Spleen (tissue), 11 donors: Measurements from ENCODE around the gene TNN. TPM values are rescaled to one million over a fixed set of nuclear protein-coding genes. Genes with fewer than 3 reads are reported as not detected.
"Not testable (repeated sequence)": the region's sequence is repeated elsewhere in the genome, so short reads cannot be mapped to it uniquely, and the experiment has no call there.

Experiments used
- DNase-seq: peaks from one replicate; pipeline ENCODE4 v3.0.0-alpha.2; 2020
- H3K27ac ChIP-seq, 8 donors: fragments of 200-600 bp; sonication (generic) in 7 of 8; 1 replicate in 4 of 8; 2 replicates in 4 of 8; pipeline versions ENCODE4 v1.5.0 to v1.8.0; 2016 to 2021; ENCODE audit warnings: inconsistent platforms in 4 of 8, mild to moderate bottlenecking in 4 of 8, moderate library complexity in 1 of 8
- H3K27me3 ChIP-seq, 7 donors: fragments of 200-600 bp; sonication (generic) in 6 of 7; replicated peaks in 1 of 7; 1 replicate in 4 of 7; 2 replicates in 3 of 7; pipeline versions ENCODE4 v1.5.0 to v1.8.0; 2016 to 2021; ENCODE audit warnings: inconsistent platforms in 3 of 7, mild to moderate bottlenecking in 1 of 7
- H3K36me3 ChIP-seq, 6 donors: fragments of 200-600 bp; sonication (generic) in 5 of 6; 1 replicate in 4 of 6; 2 replicates in 2 of 6; pipeline versions ENCODE4 v1.5.0 to v1.8.0; 2016 to 2021; ENCODE audit warnings: inconsistent platforms in 2 of 6
- H3K4me1 ChIP-seq, 6 donors: fragments of 200-600 bp; sonication (generic) in 5 of 6; 1 replicate in 3 of 6; 2 replicates in 3 of 6; pipeline versions ENCODE4 v1.5.0 to v1.8.0; 2016 to 2021; ENCODE audit warnings: inconsistent platforms in 3 of 6
- H3K4me3 ChIP-seq, 8 donors: fragments of 200-600 bp; sonication (generic) in 7 of 8; 1 replicate in 4 of 8; 2 replicates in 4 of 8; pipeline versions ENCODE4 v1.5.0 to v1.8.0; 2016 to 2021; ENCODE audit warnings: inconsistent platforms in 4 of 8, mild to moderate bottlenecking in 4 of 8, moderate library complexity in 2 of 8
- H3K9me3 ChIP-seq, 8 donors: fragments of 200-600 bp; sonication (generic) in 7 of 8; 1 replicate in 4 of 8; 2 replicates in 4 of 8; pipeline versions ENCODE4 v1.5.0 to v1.8.0; 2016 to 2021; ENCODE audit warnings: inconsistent platforms in 4 of 8
- POLR2A ChIP-seq, 3 donors: fragments of 450-650 bp; IDR thresholded peaks; one replicate each; pipeline ENCODE4 v1.5.1; 2017; ENCODE audit warnings: antibody characterized with exemption in 3 of 3, mild to moderate bottlenecking in 1 of 3
- POLR2AphosphoS5 ChIP-seq, 3 donors: sonication (generic); formaldehyde crosslinking; IDR thresholded peaks; one replicate each; pipeline ENCODE4 v1.5.1; 2017; ENCODE audit warnings: antibody characterized with exemption in 3 of 3
- WGBS, 5 donors: extraction: QIAGEN DNeasy Blood & Tissue Kit in 3 of 5; methylation state at CpG; one replicate each; pipeline versions ENCODE4 v1.1.5 to v1.1.7; 2013 to 2018; 5-methylcytosine and 5-hydroxymethylcytosine counted together
- intact Hi-C: fragments of 100-400 bp; cut with DNase I; formaldehyde crosslinking; loops from one replicate; pipeline ENCODE4 v1.15.0; 2023; ENCODE audit warnings: low total_unique reads
- polyA plus RNA-seq, 3 donors: library from polyadenylated mRNA; stranded (reverse); fragments of 200-250 nt; gene quantifications; one replicate each; pipeline ENCODE4 v1.2.1, GENCODE V29; 2013
- total RNA-seq, 7 donors: library from RNA; depleted of rRNA in 3 of 7; stranded (reverse); fragments of >200 nt in 3 of 7; fragmentation: NEBNext Ultra II Directional in 4 of 7; extraction: Animal tissue kit (Norgen Biotek cat#: 25700) in 4 of 7; gene quantifications; one replicate each; pipeline versions ENCODE4 v1.1.0 to v1.2.1, GENCODE V29; 2016 to 2021
- TF ChIP-seq, protein P1 (sequence below), 11 experiments: fragments of 200-600 bp in 7 of 11; fragments of 450-650 bp in 4 of 11; sonication (generic) in 4 of 11; IDR thresholded peaks in 8 of 11; conservative IDR thresholded peaks in 3 of 11; 1 replicate in 7 of 11; 2 replicates in 4 of 11; pipeline versions ENCODE4 v1.4.0 to v1.8.0; 2016 to 2021; ENCODE audit warnings: antibody characterized with exemption in 11 of 11, inconsistent platforms in 4 of 11, mild to moderate bottlenecking in 1 of 11
- donor health status: healthy with polysubstance abuse.
- donor health status: DM: no; HTN: no; CAD: no; lungs with moderate emphysema.
- donor health status: DM: no; HTN: no; CAD: no.
- donor health status: Bipolar disorder and iron deficiency.
- donor health status: healthy.
- donor health status: DM: no; HTN: no; CAD: no.
- donor health status: DM: yes; HTN: yes; CAD: no.

The TNN gene
- total and polyA plus RNA-seq, 10 donors, result 0.03 to 1.3 (median 0.37) TPM

DNA sequence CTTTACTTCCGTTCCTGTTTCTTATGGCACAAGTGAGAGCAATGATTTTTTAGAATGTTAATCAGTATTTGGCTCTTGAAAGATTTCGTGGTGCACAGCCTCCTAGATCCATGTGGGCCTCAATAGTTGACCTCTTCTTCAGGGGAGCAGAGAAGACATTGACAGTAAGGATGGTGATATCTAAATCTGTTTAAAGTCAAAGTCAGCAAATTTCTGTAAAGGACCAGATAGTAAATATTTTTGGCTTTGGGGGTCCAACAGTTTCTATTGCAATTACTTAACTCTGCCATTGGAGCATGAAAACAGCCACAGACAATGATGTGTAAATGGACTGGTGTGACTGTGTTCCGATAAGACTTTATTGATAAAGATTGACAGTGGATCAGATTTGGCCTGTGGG, 27.4 kb downstream of the TNN start:
- H3K4me1 ChIP-seq, result no peaks in the 10 kb centered on the region
- no peak for TF ChIP-seq POLR2A (IDR thresholded peaks at IDR 0.05)
- no peak for TF ChIP-seq POLR2AphosphoS5 (IDR thresholded peaks at IDR 0.05)
- TF ChIP-seq, protein P1, sequence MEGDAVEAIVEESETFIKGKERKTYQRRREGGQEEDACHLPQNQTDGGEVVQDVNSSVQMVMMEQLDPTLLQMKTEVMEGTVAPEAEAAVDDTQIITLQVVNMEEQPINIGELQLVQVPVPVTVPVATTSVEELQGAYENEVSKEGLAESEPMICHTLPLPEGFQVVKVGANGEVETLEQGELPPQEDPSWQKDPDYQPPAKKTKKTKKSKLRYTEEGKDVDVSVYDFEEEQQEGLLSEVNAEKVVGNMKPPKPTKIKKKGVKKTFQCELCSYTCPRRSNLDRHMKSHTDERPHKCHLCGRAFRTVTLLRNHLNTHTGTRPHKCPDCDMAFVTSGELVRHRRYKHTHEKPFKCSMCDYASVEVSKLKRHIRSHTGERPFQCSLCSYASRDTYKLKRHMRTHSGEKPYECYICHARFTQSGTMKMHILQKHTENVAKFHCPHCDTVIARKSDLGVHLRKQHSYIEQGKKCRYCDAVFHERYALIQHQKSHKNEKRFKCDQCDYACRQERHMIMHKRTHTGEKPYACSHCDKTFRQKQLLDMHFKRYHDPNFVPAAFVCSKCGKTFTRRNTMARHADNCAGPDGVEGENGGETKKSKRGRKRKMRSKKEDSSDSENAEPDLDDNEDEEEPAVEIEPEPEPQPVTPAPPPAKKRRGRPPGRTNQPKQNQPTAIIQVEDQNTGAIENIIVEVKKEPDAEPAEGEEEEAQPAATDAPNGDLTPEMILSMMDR (IDR thresholded peaks at IDR 0.05 in 8 of 11, conservative IDR thresholded peaks at IDR 0.05 in 3 of 11), result no peak
- no peak overlapping the region for H3K27ac ChIP-seq
- no peaks in the 10 kb centered on the region for H3K27me3 ChIP-seq
- intact Hi-C loops, result no loop called here
- H3K4me3 ChIP-seq, result no peak overlapping the region
- DNase-seq, result no peak
- H3K9me3 ChIP-seq, result no peaks in the 10 kb centered on the region
- WGBS, 5 donors, result 86 to 92% (median 88%) methylated on average over 3 of the region's 3 CpGs
- H3K36me3 ChIP-seq, result no peaks in the 10 kb centered on the region

DNA sequence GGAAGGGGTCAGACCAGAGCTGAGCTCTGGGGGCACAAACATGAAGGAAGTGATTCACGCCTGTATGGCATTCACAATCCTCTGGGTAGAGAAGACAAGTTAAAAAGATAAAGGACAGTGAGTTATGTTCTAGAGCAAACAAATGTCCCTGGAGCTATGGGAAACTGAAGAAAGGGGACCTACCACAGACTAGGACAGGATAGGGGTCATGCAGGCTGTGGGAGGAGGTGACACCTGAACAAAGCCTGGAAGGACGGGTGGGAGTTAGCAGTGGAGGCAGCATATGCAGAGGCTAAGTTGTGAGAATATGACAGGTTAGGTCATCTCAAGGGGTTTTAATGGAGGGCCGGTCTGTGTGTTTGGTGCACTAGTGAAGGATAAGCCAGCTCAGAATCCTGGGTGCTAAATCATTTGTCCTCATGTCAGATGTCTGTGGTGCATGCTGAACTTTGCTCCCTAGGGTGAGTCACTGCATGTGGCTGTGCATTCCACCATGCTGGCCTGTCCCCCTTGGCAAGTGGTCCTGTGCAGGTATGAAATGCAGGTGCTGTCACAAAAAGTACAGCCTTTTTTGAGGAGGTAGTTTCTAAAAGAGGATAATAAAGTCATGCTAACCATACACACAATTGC, 28.5 kb downstream of the TNN start:
- intact Hi-C loops, result no loop called here
- Histone ChIP-seq H3K27ac (no peak overlapping the region), H3K4me3 (no peak overlapping the region), H3K27me3 (no peaks in the 10 kb centered on the region), H3K9me3 (no peaks in the 10 kb centered on the region), H3K4me1 (no peaks in the 10 kb centered on the region), H3K36me3 (no peaks in the 10 kb centered on the region)
- WGBS, 5 donors, result 84 to 90% (median 86%) methylated on average over 3 of the region's 3 CpGs
- TF ChIP-seq POLR2AphosphoS5 (IDR thresholded peaks at IDR 0.05), result no peak
- TF ChIP-seq, protein P1 (IDR thresholded peaks at IDR 0.05 in 8 of 11, conservative IDR thresholded peaks at IDR 0.05 in 3 of 11), result no peak
- no peak for TF ChIP-seq POLR2A (IDR thresholded peaks at IDR 0.05)
- no peak for DNase-seq

DNA sequence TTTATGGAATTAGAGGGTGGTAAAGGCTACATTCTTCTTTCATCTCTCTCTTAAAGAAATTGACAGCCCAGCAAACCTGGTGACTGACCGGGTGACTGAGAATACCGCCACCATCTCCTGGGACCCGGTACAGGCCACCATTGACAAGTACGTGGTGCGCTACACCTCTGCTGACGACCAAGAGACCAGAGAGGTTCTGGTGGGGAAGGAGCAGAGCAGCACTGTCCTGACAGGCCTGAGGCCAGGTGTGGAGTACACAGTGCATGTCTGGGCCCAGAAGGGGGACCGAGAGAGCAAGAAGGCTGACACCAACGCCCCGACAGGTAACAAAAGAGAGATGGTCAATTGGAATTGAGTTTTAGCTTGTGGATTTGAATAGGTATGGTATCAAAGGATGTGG, 29.7 kb downstream of the TNN start:
- Histone ChIP-seq H3K9me3 (no peaks in the 10 kb centered on the region), H3K4me1 (no peaks in the 10 kb centered on the region), H3K27ac (no peak overlapping the region), H3K4me3 (no peak overlapping the region), H3K36me3 (no peaks in the 10 kb centered on the region), H3K27me3 (no peaks in the 10 kb centered on the region)
- WGBS, 5 donors, result 87 to 95% (median 90%) methylated on average over 9 of the region's 9 CpGs
- intact Hi-C loops, result no loop called here
- DNase-seq, result no peak
- TF ChIP-seq, protein P1 (IDR thresholded peaks at IDR 0.05 in 8 of 11, conservative IDR thresholded peaks at IDR 0.05 in 3 of 11), result no peak
- TF ChIP-seq POLR2A (IDR thresholded peaks at IDR 0.05) (no peak), POLR2AphosphoS5 (IDR thresholded peaks at IDR 0.05) (no peak)

DNA sequence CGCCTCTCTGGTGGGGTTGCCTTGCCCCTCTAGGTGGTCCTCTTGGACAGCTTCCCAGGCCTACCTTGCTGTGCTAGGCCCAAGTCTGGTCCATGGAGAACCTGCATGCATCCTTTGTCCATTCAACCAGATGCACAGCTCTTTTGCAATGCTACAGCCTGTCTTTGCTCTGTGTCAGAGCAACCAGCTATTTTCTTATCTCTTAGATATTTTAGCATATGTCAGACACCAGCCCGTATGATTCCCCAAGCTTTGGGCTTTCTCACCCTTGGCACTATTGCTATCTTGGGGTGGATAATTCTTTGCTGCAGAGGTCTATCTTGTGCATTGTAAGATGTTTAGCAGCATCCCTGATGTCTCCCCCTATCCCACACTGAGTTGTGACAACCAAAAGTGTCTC, 32.3 kb downstream of the TNN start:
- Histone ChIP-seq H3K36me3 (no peaks in the 10 kb centered on the region), H3K27ac (no peak overlapping the region), H3K4me1 (no peaks in the 10 kb centered on the region), H3K4me3 (no peak overlapping the region), H3K9me3 (no peaks in the 10 kb centered on the region), H3K27me3 (no peaks in the 10 kb centered on the region)
- DNase-seq, result no peak
- 81 to 97% (median 90%) methylated on average over 2 of the region's 2 CpGs for WGBS, 5 donors
- intact Hi-C loops, result no loop called here
- TF ChIP-seq POLR2A (IDR thresholded peaks at IDR 0.05) (no peak), POLR2AphosphoS5 (IDR thresholded peaks at IDR 0.05) (no peak)
- TF ChIP-seq, protein P1 (IDR thresholded peaks at IDR 0.05 in 8 of 11, conservative IDR thresholded peaks at IDR 0.05 in 3 of 11), result no peak

DNA sequence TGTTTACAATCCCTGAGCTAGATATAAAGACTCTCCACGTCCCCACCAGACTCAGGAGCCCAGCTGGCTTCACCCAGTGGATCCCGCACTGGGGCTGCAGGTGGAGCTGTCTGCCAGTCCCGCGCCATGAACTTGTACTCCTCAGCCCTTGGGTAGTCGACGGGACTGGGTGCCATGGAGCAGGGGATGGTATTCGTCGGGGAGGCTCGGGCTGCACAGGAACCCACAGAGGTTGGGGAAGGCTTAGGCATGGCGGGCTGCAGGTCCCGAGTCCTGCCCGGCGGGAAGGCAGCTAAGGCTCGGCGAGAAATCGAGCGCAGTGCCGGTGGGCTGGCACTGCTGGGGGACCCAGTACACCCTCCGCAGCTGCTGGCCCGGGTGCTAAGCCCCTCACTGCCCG, 34.5 kb downstream of the TNN start:
- H3K4me3 ChIP-seq, H3K27me3 ChIP-seq, H3K27ac ChIP-seq, intact Hi-C loops, H3K9me3 ChIP-seq, H3K4me1 ChIP-seq, DNase-seq, H3K36me3 ChIP-seq: not testable (repeated sequence)
- WGBS, 5 donors, result 95 to 97% (median 96%) methylated on average over 7 to 21 of the region's 21 CpGs

DNA sequence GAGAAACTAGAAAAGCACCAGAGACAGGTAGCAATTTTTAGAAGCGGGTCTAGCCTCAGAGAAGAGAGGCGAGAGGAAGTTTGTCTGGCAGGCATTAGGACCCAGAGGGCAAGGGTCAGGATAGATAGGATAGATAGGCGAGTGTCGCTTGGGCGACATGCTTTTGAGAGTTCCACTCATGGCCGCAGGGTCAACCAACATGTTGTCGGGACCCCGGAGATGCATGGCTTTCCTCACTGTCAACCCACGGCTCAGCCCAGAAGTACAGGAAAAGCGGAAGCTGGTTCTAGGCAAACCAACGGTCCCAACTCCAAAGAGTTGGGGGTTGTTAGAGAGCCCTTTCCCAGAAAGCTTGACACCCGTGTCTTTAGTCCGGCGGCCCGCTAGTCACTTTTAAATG, 38.9 kb downstream of the TNN start:
- DNase-seq, H3K4me3 ChIP-seq, H3K4me1 ChIP-seq, H3K27me3 ChIP-seq, H3K9me3 ChIP-seq, intact Hi-C loops, H3K36me3 ChIP-seq, H3K27ac ChIP-seq: not testable (repeated sequence)
- 89 to 97% (median 93%) methylated on average over 14 to 15 of the region's 15 CpGs for WGBS, 5 donors

DNA sequence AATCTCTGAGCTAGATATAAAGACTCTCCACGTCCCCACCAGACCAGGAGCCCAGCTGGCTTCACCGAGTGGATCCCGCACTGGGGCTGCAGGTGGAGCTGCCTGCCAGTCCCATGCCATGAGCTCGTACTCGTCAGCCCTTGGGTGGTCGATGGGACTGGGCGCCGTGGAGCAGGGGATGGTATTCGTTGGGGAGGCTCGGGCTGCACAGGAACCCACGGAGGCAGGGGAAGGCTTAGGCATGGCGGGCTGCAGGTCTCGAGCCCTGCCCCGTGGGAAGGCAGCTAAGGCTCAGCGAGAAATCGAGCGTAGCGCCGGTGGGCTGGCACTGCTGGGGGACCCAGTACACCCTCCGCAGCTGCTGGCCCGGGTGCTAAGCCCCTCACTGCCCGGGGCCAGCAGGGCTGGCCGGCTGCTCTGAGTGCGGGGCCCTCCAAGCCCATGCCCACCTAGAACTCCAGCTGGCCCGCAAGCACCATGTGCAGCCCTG, 40.7 kb downstream of the TNN start:
- H3K27ac ChIP-seq, H3K27me3 ChIP-seq, H3K4me3 ChIP-seq, H3K4me1 ChIP-seq, H3K36me3 ChIP-seq, DNase-seq, intact Hi-C loops: not testable (repeated sequence)
- 90 to 98% (median 95%) methylated on average over 11 to 24 of the region's 25 CpGs for WGBS, 5 donors
- H3K9me3 ChIP-seq, result peaks cover 3 to 12% (median 8%) of the 10 kb centered on the region in 8 donors
